NOMO-1 treated with DMSO at 0.1 percent for 48 hours (cell line): ENCODE results near the gene GRM8.

Experiments
- DNase-seq: peaks from one replicate; lab custom pipeline; 2025; ENCODE audit not compliant: unreplicated experiment; lab: John Stamatoyannopoulos, UW

The GRM8 gene

DNA sequence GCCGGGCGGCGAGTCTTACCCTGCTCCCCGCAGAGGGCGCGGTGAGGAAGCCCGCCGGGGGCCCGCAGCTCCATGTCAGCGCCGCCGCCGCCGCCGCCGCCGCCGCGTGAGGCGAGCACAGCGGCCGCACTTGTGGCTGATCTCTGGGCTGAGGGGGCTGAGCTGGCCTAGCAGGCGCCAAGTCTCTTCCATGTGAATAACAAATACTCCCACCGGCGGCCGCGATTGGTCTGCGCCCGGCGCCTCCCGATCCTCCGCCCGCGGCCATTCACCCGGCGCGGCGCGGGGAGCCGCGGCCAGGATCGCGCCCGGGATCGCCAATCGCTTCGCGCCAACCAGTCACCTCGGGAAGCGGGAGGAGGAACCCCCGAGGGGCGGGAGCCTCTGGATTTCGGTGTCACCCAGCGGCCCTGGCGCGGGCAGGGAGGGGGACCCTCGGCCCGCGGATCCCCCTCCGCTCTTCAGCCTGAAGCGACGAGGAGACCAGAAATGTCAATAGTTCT lies at the start of gene GRM8:
Gene GRM8 (minus strand): TSS at position 164 of the 503 bp plus-strand sequence.
- DNase-seq, result no peak

DNA sequence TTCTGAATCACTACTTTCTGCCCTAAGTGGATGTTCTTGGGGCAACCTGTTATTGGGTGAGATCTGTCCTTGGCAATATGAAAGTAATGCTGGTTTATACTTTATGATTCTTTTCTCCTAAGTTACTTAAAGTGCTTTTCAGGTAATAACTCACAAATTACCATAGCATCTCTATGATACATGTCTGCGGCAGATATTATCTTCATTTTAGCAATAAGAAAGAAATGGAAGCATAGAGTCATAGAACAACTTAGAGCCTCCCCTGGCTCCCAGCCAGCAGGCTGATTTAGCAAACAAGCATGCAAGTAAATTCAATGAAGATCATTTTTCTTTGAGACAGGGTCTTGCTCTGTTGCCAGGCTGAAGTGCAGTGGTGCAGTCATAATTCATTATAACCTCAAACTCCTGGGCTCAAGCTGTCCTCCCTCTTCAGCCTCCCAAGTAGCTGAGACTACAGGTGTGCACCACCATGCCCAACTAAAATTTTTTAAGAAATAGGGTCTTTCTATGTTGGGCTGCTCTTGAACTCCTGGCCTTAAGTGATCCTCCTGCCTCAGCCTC lies 38.1 kb upstream of the GRM8 start:
- no peak for DNase-seq

DNA sequence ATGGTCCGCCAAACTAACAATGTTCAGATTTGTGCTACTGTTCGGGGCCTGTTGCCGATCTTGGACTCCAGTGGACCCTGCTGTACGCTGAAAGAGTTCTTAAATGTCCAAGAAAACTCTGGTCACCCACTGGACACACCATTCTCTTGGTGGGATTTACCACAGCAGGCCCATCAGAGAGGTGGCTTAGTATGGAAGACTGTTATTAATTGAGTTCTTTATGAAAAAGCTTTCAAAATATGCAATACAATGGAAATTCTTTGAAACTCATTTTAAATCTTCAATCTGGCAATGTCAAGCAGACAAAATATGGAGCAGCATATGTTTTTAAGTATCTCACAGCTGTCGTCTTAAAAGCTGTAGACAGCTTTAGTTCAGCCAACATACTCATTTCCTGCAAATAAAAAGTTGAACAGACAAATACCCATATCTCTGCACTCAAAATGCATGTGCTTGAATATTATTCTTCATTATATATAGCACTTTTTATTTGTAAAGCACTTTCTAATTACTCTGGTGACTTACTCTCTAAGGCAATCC lies 37.4 kb upstream of the GRM8 start:
- DNase-seq, result no peak

DNA sequence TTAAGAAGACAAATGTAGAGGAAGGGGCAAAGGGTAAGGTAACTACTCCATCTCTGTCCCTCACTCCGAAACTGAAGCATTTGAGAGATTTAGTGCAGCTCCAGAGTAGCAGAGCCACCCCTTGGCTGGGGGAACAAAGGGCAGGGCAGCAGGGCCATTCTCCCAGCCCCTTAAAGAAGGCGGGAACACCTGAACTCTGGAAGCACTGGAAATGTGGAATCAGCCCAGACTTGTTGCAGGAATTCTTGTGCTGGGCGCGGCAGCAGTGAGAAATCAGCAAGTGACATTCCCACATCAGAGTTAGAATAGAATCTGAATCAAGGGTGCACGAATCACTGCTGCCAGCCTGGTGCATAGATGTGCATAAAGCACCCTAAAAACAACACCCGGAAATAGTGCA lies 34.4 kb upstream of the GRM8 start:
- DNase-seq, result no peak

DNA sequence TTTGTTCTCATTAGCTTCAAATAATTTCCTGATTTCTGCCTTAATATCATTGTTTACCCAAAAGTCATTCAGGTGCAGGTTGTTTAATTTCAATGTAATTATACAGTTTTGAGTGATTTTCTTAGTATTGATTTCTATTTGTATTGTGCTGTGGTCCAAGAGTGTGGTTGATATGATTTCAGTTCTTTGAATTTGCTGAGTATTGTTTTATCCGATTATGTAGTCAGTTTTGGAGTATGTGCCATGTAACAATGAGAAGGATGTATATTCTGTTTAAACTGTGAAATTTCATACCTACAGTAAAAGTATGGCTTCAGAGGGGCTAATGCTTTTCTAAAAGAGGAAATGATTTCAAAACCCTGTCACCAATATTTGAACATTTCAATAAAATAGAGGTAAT lies 17.4 kb upstream of the GRM8 start:
- DNase-seq, result no peak

DNA sequence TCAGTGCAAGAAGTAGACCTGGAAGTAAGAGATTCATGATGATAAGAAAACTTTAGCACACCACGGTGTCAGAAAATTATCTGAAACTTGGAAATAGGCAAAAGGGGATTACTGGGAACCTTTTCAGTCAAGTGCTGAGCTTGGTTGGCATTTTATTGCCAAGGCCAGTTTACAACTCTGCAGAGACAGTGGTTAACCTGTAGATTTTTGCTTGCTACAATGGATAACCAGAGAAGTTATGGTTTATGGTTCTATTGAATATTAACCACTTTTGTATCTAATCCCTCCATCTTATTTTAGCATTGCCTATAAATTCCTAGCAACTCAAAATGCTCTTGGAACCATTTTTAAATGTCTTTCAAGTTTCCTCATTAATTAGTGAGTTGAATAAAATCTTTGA lies 13.3 kb upstream of the GRM8 start:
- no peak for DNase-seq

DNA sequence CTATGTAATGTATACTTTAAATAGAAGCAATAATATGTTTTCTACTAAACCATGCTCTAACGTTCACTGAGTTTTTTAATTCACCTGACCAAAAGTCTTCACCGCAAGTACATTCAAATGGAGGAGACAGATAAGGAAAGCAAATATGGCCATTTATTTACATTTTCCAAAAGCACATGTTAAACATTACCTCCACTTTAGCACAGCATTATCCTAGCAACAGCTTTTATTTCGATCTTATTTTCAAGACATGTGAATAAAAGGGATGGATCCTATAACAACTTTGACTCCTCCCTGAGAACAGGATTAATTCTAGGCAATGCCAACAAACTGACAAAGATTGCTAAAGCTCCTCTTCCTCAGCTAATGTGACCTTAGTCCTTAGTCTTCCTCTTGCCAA lies 11.5 kb upstream of the GRM8 start:
- no peak for DNase-seq

DNA sequence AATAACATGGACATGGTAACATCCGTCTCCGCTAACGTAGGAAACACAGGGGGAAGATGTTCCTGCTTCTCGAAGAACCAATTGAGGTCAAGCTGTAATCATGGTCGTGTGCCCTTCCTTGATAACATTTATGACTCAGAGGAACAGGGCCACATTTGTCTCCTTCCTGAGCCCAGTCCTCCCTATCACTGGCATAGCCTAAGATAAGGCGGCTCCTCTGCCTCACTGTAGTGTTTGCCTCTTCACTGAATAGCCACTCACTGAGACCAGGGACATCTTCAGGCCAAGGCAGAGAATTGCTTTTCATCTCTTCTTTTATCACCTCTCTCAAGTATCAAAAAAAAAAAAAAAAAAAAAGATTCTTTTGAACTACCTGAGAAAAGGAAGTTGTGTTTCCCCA lies 5.4 kb upstream of the GRM8 start:
- DNase-seq, result no peak

DNA sequence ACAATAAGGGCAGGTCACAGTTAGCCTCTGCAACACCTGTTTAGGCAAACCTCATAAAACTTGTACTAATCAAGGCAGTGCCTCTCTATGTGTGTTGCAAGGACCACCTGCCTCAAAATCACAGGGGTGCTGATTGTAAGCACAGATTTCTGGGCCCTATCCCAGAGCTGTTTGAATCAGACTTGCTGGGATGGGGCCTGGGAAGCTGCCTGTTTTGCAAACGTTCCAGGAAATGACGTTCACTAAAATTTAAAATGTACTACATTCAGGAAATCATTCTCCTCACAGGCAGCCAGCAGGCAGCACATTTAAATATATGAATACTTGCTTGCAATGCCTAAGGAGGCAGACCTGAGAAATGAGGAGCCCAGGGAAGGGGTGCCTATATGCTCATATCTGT lies 4.3 kb upstream of the GRM8 start:
- no peak for DNase-seq

DNA sequence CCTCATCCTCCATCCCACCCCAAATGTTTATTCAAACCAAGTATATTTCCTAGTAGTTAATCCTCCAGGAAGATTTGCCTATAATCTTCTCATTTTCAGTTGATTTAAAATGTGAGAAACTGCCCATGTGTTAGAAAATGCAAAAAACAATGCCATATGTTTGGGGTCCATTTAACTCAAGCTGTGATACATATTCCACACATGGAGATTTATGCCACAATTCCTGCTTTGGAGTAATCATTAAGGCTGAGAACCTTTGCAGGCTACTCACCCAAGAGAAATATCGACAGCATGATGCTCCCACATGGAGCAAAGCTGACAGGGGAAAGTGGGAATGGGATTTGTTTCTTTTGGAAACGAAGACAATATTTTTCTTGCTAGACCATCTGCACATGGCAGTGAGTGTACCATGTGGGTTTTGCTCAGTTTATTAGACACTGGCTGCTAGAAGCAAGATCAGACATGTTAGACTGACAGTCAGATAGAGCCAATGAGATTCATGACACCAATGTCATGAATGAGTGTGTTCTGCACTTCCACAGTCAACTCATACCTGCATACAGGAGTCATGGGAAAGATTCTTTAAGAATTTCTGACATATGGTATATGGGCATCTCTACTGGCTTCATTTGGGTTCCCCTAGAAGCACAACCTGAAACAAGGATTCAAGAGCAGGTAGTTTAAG lies 3.4 kb upstream of the GRM8 start:
- DNase-seq, result no peak

DNA sequence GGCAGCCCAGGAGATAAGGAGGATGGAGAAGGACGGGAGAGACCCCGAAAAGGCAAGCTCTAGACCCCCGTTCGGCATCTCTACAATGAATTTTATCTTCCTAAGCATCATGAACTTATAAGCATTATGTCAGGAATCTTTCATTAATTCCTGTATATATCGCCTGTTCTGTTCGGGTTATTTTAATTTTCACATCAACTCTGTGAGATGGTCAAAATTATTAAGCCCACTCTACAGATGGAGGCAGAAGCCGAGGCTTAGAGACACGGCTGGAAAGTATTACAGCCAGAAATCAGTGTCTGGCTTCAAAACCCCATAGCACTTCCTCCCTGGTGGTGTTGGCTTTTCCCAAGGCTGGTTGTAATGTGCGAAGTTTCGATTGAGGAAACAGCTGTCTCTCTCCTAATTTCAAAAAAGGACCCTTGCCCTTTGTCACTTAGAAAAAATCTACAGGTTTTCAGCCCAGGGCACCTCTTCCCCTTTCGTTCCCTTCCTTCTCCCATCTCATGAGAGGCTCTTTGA lies 1.5 kb upstream of the GRM8 start:
- DNase-seq, result no peak

DNA sequence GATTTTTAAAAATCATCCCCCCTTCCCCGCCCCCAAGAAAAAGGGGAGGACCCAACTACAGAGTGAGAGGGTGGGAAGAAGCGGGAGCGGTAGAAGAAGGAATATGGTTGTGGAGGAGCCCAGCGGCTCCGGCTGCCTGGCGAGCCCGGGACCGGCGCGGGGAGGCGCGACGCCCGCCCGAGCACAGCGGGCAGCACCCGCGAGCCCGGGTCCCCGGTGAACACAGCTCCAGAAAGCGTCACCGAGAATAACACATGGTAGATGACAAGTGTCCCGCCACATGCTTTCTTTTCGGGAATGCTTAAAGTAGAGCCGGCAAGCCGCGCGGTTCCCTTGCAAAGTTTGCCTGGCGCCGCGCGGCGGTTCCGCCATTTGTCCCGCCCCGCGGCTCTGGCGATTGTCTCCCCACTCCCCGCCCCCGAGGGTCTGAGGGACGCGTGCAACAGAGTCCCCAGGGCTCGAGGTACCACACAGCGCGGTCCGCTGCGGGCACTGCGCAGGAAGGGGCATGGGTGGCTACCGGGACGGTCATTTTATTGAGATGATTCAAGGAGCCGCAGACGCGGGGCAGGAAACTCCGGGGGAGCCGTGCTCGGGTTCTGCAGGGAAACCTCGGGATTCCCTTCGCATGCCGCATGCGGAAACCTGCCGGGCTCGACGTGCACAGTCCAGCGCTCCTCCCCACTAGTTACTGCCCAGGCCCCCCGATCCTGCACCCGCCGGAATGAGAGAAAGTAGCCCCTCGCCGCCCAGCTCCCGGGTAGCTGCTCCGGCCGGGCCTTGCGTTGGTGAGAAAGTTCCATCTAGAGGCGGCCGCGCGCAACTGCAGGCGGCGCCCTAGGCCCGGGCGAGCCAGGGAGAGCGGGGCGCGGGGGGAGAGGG lies 781 bp upstream of the GRM8 start:
- DNase-seq, result peak; percentile 1

DNA sequence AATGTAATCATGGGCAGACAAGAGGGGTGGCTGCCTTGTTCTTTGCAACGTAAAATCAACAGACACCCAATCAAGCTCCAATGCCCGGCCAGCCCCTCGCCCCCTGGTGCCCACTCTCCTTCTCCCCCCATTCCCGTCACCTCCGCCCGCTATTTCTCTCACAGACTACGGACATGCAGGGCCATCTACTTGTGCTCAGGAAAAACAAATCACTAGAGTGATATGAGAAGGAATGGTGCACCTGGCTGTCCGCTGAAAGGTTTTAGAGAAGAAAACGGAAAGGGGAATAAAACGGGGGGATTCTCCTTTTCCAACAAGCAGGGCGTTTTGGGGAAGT lies 396 bp downstream of the GRM8 start:
- DNase-seq, result no peak

DNA sequence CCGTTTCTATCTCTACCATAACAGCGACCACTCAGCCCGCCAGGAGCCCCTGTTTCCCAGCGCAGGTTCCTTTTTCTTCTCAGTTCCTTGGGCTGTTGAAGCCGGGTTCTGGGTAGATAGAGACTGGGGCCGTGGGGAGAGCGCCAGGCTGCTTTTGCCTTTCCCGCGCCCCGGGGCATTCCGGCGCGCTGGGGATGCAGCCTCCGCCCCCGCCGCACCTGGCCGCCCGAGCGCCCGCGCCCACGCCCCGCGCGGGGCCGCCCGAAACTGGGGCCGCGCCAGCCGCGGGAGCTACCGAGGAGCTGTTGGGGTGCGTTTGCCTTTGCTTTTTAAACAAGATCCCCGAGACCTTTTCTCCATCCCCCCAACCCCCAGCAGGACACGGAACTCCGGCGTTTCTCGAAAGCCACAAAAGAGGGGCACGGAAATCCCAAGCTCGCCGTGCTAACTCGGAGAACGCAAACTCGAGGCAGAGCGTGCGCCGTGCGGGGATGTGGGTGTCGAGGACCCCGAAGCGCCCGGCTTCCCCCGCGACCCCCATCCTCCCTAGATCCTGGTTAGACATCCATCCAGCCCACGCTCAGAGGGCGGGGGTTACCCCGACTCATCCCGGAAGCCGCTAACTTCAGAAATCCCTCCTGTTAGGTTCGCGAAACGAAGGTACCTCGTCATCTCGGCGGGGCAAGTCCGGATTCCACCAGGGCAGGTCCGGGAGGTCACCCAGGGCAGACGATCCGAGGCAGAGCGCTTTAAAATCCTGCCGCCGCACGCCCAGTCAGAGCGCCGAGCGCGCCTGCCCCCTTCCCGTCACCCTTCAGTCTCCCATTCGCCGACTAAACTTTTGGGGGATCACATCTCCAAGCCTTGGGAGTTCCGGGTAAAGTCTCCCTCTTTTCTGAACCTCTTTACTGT lies 1.0 kb downstream of the GRM8 start:
- DNase-seq, result no peak

DNA sequence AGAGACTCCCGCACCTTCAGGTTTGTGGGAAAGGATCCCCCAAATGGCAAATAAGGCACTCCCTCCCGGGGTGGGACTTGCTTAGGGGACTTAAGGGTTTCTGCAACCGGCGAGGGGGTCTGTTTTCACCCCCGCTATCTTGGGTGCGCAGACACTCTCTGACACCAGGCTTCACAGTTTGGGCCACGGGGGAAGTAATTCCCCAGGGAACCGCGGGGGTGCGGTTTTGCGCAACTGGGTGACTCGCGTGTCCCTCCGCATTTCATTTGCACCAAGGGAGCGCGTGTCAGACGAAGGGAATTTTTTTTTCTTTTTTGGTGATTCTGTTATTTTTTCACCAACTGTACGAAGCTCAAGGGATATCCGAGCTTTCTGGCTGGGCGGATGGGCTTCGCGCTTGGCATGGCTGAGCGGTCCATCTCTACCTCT lies 1.7 kb downstream of the GRM8 start:
- DNase-seq, result no peak

DNA sequence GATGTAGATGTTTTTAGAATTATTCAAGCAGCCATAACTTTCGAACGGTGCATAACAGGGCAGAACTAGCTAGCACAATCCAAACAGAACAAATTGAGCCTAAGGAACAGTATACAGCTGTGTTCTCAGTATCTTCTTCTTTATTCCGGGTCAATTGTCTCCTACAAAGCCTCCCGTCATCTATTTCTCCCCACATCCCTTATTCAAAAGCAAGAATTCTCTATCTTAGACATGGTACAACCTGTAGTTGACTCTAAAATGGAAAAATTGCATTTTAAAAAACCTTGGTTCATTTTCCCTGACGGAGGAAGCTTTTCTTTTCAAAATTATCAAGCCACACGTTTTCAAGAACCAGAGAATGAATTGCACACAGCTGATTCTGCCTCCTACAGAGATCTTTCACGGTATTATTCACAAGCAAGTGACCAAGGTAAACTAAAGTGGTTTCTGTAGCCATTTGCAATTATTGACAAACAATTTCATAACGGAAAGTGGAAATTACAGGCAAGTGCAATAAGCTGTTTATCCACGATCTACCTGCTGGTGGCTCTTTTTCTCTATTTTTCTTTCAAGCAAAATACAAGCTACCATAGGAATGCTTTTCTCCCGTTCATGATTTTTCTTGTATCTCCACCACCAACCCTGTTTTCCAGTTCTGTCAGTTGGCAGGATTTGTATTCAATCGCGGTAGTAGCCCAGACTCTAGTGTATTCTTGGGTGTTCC lies 2.3 kb downstream of the GRM8 start:
- DNase-seq, result no peak

DNA sequence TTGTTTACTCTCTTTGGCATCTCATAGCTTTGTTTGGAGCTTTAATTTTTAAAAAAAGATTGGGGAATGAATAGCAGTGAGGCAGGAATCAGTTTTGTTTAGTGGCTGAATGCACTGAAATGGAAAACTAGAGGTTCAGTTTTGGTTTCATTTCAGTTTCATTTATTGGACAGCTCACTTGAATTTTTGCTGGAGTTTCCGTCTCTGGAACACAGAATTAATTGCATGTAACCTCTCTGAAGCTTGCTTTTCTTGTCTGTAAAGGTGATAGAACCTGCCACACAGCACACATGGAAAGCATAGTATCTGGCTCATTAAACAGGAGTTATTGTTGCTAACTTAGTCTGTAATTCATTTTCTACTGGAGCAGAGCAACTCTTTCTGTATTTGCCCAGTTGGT lies 7.1 kb downstream of the GRM8 start:
- no peak for DNase-seq

DNA sequence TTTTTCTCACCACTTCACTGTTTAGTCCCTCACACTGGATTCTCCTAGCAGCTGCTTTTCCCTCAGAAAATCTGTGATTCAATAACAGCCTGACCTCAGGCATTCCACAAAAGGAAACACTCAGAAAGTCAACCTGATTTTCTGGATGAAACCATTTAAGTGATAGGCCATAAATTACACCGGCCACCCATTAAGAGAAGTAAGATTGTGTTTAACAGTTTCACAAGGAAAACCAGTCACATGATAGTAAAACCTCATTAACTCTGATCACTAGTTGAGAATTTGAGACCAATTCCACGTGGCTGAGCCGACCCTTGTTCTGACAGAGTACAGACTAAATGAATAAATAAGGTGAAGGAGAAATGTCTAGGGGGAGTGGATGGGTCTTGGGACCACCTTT lies 7.7 kb downstream of the GRM8 start:
- no peak for DNase-seq

DNA sequence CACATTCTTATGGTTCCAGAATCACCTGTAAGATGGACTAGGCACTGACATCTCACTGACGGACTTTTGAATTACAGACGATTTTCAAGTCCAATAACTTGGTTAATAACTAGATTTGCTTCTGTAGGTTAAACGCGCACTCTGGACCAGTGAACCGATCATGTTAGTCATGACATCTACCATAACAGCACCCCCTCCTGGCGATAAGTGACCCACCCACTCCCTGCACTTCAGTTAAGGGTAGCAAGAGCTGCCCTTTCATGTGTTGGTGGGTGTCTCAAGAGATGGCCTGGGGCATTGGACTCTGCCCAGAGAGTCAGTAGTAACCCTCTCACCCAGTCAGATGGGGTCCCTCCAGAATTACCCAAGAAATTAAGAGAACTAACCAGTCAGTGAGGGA lies 12.9 kb downstream of the GRM8 start:
- DNase-seq, result no peak

DNA sequence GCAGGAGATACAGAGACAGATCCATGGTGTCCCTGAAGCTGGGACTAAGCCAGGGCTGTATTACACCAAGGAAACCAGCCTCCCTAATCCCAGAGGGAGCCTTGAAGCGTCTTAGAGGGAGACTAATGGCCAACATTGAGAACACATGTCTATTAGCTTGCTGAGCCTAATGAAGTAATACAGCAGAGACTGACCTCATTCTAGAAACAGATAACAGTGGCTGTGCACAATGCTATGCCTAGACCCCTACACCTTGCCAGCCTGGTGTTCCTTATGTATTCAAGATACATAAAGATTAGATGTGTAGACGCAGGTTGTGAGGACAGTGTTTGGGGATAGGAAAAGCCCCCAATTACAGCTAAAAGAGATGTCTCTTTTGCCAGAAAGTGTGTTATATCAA lies 19.1 kb downstream of the GRM8 start:
- DNase-seq, result no peak
